CD4-positive, alpha-beta T cell treated with Interleukin-6 for 4 hours (primary cell): Measurements from ENCODE around the gene TFDP2.
"Not testable (repeated sequence)": the region's sequence is repeated elsewhere in the genome, so short reads cannot be mapped to it uniquely, and the experiment has no call there.

Experiments used
- DNase-seq: peaks from one replicate; pipeline ENCODE4 v3.0.0-alpha.2; 2020; ENCODE audit warnings: mixed read lengths

TFDP2 gene

GRCh38 chr3:141959589-141960554 lies 189.5 kb downstream of the TFDP2 start:
- DNase-seq: no peak

GRCh38 chr3:141955175-141955574 lies 194.2 kb downstream of the TFDP2 start:
- DNase-seq: no peak

GRCh38 chr3:141952611-141953010 lies 196.7 kb downstream of the TFDP2 start:
- no peak for DNase-seq

GRCh38 chr3:141950572-141951493 lies 198.5 kb downstream of the TFDP2 start:
- DNase-seq: no peak

- no peak for DNase-seq
Observed at GRCh38 chr3:141949972-141950371, 199.4 kb downstream of the TFDP2 start.

DNA sequence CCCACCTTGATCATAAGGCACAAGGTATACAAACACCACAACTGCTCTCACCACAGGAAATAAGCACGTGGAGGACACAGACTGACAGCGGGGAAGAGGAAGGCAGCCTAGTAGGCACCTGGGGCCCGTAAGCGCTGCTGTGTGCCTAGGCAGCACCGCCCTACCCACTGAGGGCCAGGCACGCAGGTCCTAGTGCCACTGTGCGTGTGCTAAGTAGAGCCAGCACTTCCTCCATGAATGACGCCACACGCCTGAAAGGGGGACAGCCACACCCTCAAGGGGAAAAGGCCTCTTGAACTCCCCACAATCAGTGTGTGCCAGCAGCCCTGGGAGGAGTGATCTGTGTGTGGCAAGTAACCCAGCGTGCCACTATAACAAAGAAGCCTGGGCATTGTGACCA lies 199.9 kb downstream of the TFDP2 start:
- no peak for DNase-seq

GRCh38 chr3:141945726-141946485 lies 203.4 kb downstream of the TFDP2 start:
- no peak for DNase-seq

DNA sequence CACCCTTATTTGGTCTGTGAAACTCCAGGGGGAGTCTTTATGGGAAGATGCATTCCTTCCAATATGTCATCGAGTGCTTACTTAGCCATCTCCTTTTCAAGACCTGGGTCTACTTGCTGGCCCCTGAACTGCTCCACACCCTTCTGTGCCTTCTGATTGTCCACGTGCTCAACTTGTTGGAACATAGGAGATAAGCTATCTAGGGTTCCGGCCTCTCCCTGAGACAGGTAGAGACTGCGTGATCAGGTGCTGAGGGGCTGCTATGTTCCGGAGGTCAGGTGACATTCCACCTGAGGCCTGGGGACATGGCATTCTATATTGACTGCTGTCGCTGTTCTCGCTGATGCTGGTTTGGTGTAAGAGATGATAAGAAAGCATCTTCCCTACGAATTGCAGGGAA lies 207.3 kb downstream of the TFDP2 start:
- no peak for DNase-seq

GRCh38 chr3:141941093-141941492 lies 208.3 kb downstream of the TFDP2 start:
- DNase-seq: no peak

DNA sequence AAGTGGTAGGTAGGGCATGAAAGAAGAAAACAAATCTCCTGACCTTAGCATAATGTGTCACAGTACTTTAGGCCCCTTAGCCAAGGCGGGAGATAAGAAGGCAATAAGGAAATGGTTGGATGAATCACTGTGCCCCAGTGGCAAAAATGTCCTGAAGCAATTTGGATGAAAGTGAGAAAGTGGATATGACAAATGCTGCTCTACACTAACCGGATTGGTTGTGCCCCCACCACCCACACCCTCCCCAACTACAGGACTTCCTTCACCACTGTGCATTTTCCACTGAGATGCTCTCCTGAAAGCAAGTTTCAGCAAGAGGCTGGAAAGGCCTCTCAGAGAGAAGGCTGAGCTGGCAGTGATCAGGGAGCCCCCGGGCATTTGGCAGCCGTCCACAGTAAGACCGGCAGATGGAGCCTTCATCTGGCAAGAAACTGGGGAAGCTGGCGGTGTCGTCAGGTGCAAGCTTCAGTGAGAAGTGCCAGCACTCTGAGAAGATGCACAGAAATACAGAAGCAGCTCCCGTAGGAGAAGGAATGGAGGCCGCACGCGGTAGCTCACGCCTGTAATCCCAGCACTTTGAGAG lies 209.1 kb downstream of the TFDP2 start:
- DNase-seq: no peak

GRCh38 chr3:141939759-141940158 lies 209.6 kb downstream of the TFDP2 start:
- DNase-seq: no peak

GRCh38 chr3:141938011-141938500 lies 211.3 kb downstream of the TFDP2 start:
- DNase-seq: no peak

- no peak for DNase-seq
Observed at GRCh38 chr3:141934354-141934753, 215.0 kb downstream of the TFDP2 start.

- DNase-seq: no peak
Observed at GRCh38 chr3:141933421-141934300, 215.7 kb downstream of the TFDP2 start.

DNA sequence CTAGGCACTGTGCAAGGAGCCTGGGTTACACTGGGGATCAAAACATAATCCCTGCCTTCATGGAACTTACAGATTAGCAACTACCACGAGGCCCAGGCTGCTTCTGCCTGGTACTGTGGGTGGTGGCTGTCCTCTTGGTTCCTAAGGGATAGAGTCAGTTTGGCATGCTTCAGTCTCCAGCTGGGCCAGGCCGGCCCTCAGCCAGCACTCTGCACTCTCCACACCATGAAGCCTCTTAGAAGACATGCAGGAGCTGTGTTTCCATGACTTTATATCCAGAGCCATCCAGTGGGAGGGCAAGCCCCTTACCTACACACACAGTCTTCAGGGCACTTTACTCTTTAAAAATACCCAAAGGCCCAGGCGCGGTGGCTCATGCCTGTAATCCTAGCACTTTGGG lies 218.5 kb downstream of the TFDP2 start:
- DNase-seq: no peak

DNA sequence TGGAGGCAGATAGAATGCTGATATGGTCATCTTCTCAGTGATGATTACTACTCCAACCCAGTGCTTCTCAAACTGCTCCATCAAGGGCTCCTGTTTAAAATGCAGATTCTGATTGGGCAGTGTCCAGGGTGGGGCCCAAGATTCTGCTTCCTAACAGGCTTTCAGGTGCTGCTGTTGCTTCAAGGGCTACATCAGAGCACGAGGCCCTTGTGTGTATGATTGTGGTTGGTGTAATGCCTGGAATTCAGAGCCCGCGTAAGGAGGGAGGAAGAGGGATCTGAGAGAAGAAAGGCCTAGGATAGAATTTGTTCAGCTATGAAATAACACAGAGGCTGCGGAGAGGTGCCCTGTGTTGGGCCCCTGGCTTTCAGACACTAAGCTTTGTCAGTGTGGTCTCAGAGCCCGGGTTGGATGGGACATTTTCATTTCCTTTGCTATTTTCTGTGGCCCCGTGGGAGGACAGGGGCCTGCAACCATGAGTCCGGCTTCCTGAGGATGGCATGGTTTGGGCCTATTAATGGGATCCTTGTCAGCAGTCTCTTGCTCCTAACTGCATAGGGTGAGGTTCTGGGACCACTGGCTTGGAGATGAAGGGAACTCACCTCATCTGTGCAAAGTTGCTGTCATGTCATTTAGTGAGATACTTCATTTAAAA lies 219.9 kb downstream of the TFDP2 start:
- DNase-seq: no peak

DNA sequence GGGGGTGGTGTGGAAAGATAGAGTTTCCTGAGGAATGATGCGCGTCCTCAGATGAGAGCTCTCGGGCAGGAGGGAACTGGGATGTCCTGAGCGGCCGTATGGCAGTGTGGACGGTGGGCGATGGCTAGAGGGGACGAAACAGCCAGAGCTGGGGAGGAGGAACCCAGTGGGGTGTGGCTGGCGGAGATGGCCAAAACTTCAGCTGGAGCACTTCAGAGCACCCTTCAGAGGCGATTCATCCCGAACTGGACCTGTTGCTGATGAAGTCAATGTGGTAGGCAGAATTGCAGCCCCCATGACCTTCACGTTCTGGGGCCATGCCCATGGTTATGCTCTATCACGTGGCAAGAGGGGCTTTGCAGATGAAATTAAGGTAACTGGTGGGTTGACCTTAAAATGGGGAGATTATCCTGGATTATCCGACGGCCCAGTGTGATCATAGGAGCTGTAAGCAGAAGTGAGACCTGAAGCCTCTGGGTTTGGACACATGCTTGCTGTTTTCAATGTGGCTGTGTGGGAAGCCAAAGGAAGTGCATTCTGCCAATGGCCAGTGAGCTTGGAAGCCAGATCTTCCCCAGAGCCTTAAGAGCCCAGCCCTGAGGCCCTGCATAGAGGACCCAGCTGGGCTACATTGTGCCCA lies 220.6 kb downstream of the TFDP2 start:
- DNase-seq: no peak

GRCh38 chr3:141926929-141927328 lies 222.4 kb downstream of the TFDP2 start:
- no peak for DNase-seq

GRCh38 chr3:141925677-141926076 lies 223.7 kb downstream of the TFDP2 start:
- not testable (repeated sequence) for DNase-seq

- no peak for DNase-seq
Observed at GRCh38 chr3:141921316-141921715, 228.0 kb downstream of the TFDP2 start.
